BE2C (cell line): ENCODE results near the gene DEFB119.

Experiments used
- DNase-seq: peaks from one replicate; pipeline ENCODE4 v3.0.0-alpha.2; 2020
- H3K27me3 ChIP-seq: fragments of 250-450 bp; sonication (Bioruptor Pico); 2 replicates; pipeline ENCODE4 v1.5.1; 2020; ENCODE audit warnings: mild to moderate bottlenecking
- H3K36me3 ChIP-seq: fragments of 250-450 bp; sonication (Bioruptor Pico); 2 replicates; pipeline ENCODE4 v1.5.1; 2020; ENCODE audit warnings: mild to moderate bottlenecking
- H3K4me1 ChIP-seq: fragments of 250-450 bp; sonication (Bioruptor Pico); 2 replicates; pipeline ENCODE4 v1.5.1; 2020
- H3K4me3 ChIP-seq: 2 replicates; pipeline ENCODE4 v1.5.1; 2011; ENCODE audit warnings: low read depth, low read length
- H3K9me3 ChIP-seq: fragments of 250-450 bp; sonication (Bioruptor Pico); 2 replicates; pipeline ENCODE4 v1.5.1; 2020
- CTCF ChIP-seq: IDR thresholded peaks from 2 replicates; pipeline ENCODE4 v1.5.1; 2012; ENCODE audit warnings: mild to moderate bottlenecking, low read depth, low read length

DEFB119 gene

DNA sequence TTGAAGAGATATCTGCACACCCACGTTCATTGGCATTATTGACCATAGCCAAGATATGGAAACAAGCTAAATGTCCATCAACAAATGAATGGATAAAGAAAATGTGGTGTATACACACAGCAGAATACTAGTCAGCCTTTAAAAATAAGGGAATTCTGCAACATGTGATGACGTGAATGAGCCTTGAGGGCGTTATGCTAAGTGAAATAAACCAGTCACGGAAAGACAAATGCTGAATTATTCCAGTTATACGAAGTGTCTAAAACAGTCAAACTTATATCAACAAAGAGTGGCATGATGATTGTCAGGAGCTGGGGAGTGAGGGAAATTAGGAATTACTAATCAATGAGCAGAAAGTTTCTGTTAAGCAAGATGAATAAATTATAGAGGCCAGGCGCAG is 24.0 kb upstream of the DEFB119 start:
- Histone ChIP-seq H3K4me1 (no peaks in the 10 kb centered on the region), H3K4me3 (no peak overlapping the region), H3K9me3 (no peaks in the 10 kb centered on the region), H3K27me3 (no peaks in the 10 kb centered on the region), H3K36me3 (no peaks in the 10 kb centered on the region)
- DNase-seq = no peak
- TF ChIP-seq CTCF = no peak

DNA sequence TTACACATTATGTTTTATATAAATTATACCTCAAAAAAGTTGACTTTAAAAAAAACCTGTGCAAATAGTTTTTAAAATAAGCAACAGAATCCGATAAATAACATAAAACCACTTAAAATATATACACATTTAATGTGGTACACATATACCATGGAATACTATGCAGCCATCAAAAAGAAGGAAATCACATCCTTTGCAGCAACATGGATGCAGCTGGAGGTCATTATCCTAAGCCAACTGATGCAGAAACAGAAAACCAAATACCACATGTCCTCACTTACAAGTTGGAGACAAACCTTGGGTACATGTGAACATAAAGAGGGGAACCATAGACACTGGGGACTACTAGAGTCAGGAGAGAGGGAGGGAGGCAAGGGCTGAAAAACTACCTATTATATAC is 19.6 kb upstream of the DEFB119 start:
- no peaks in the 10 kb centered on the region for H3K36me3 ChIP-seq
- DNase-seq = no peak
- no peaks in the 10 kb centered on the region for H3K27me3 ChIP-seq
- no peak for TF ChIP-seq CTCF
- H3K4me3 ChIP-seq = no peak overlapping the region
- no peaks in the 10 kb centered on the region for H3K9me3 ChIP-seq
- no peaks in the 10 kb centered on the region for H3K4me1 ChIP-seq

GRCh38 chr20:31406115-31406514 is 15.7 kb upstream of the DEFB119 start, which contains the start of gene DEFB121:
DEFB121 (minus strand) TSS chr20:31406215; CDS start chr20:31406152, 63 bp downstream.
- Histone ChIP-seq H3K27me3 (no peaks in the 10 kb centered on the region), H3K9me3 (no peaks in the 10 kb centered on the region), H3K4me3 (no peak within 1 kb of the TSS), H3K4me1 (no peaks in the 10 kb centered on the region), H3K36me3 (no peaks in the 10 kb centered on the region)
- no peak for DNase-seq
- TF ChIP-seq CTCF = no peak

- Histone ChIP-seq H3K27me3 (no peaks in the 10 kb centered on the region), H3K36me3 (no peaks in the 10 kb centered on the region), H3K4me1 (no peaks in the 10 kb centered on the region), H3K9me3 (no peaks in the 10 kb centered on the region), H3K4me3 (no peak overlapping the region)
- no peak for DNase-seq
- no peak for TF ChIP-seq CTCF
Observed at GRCh38 chr20:31403886-31404285, 13.5 kb upstream of the DEFB119 start.

GRCh38 chr20:31394900-31395299 is 4.5 kb upstream of the DEFB119 start:
- no peak for DNase-seq
- Histone ChIP-seq H3K4me1 (no peaks in the 10 kb centered on the region), H3K36me3 (no peaks in the 10 kb centered on the region), H3K4me3 (no peak overlapping the region), H3K9me3 (no peaks in the 10 kb centered on the region), H3K27me3 (no peaks in the 10 kb centered on the region; the same call in 1 of the 2 replicates)
- TF ChIP-seq CTCF = no peak

DNA sequence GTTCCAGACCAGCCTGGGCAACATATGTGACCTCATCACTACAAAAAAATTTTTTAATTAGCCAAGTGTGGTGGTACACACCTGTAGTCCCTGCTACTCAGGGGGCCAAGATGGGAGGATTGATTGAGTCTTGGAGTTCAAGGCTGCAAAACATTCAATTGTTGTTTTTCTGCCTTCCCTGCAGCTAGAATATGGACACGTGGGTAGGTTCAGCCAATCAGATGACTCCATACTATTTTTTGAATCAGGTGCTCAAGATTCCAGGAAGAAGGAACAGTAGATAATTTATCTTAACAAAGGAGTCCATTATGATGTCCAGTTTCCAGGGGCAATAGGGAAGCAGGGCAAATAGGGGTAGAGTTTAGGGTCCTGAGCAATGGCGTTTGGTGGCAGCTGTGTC is 2.4 kb upstream of the DEFB119 start:
- no peaks in the 10 kb centered on the region for H3K9me3 ChIP-seq
- no peaks in the 10 kb centered on the region for H3K4me1 ChIP-seq
- no peak for TF ChIP-seq CTCF
- no peak overlapping the region for H3K4me3 ChIP-seq
- no peaks in the 10 kb centered on the region for H3K36me3 ChIP-seq
- no peak for DNase-seq
- no peaks in the 10 kb centered on the region; the same call in 1 of the 2 replicates for H3K27me3 ChIP-seq
